ENCODE measurements around the gene TPR.
"Not testable (repeated sequence)": the region's sequence is repeated elsewhere in the genome, so short reads cannot be mapped to it uniquely, and the experiment has no call there.

TPR gene

GRCh38 chr1:186386725-186387383 is 11.8 kb upstream of the TPR start:
- no peak for TF ChIP-seq CTCF (IDR thresholded peaks at IDR 0.05; ENCODE audit: low read depth, low read length)
- in situ Hi-C loops (cut with HindIII; ENCODE audit: low sequenced_read_pairs), result no loop called here
- no peak overlapping the region for H3K4me3 ChIP-seq (ENCODE audit: low read depth, low read length)
- no peak for DNase-seq (ENCODE audit: low read depth, low spot score)

- peak overlapping the region; percentile 97 for H3K4me3 ChIP-seq (ENCODE audit: low read depth, low read length)
- no peak for DNase-seq (ENCODE audit: low read depth, low spot score)
- TF ChIP-seq CTCF (IDR thresholded peaks at IDR 0.05; ENCODE audit: low read depth, low read length), result no peak
- in situ Hi-C loops (cut with HindIII; ENCODE audit: low sequenced_read_pairs), result no loop called here
Observed at GRCh38 chr1:186375929-186376319, 871 bp upstream of the TPR start.

- in situ Hi-C loops (cut with HindIII; ENCODE audit: low sequenced_read_pairs), result no loop called here
- TF ChIP-seq CTCF (IDR thresholded peaks at IDR 0.05; ENCODE audit: low read depth, low read length), result no peak
- no peak for DNase-seq (ENCODE audit: low read depth, low spot score)
- peak overlapping the region; percentile 97 for H3K4me3 ChIP-seq (ENCODE audit: low read depth, low read length)
Observed at GRCh38 chr1:186374303-186375151, 526 bp downstream of the TPR start.

GRCh38 chr1:186347837-186348691 is 27.0 kb downstream of the TPR start:
- in situ Hi-C loops (cut with HindIII; ENCODE audit: low sequenced_read_pairs); H3K4me3 ChIP-seq (ENCODE audit: low read depth, low read length); DNase-seq (ENCODE audit: low read depth, low spot score): not testable (repeated sequence)

GRCh38 chr1:186340772-186341171 is 34.3 kb downstream of the TPR start:
- no peak overlapping the region for H3K4me3 ChIP-seq (ENCODE audit: low read depth, low read length)
- no peak for TF ChIP-seq CTCF (IDR thresholded peaks at IDR 0.05; ENCODE audit: low read depth, low read length)
- DNase-seq (ENCODE audit: low read depth, low spot score), result no peak
- in situ Hi-C loops (cut with HindIII; ENCODE audit: low sequenced_read_pairs), result no loop called here

- in situ Hi-C loops (cut with HindIII; ENCODE audit: low sequenced_read_pairs), result no loop called here
- no peak overlapping the region for H3K4me3 ChIP-seq (ENCODE audit: low read depth, low read length)
- TF ChIP-seq CTCF (IDR thresholded peaks at IDR 0.05; ENCODE audit: low read depth, low read length), result no peak
- DNase-seq (ENCODE audit: low read depth, low spot score), result no peak
Observed at GRCh38 chr1:186337554-186337953, 37.5 kb downstream of the TPR start.

All from astrocyte of the spinal cord (primary cell).